ENCODE results near the gene DYNLT1. TPM values are rescaled to one million over a fixed set of nuclear protein-coding genes. Genes with fewer than 3 reads are reported as not detected.
"Not testable (repeated sequence)": the region's sequence is repeated elsewhere in the genome, so short reads cannot be mapped to it uniquely, and the experiment has no call there.

Gene DYNLT1
- total RNA-seq, 1 donor, result 96.8 TPM

- Histone ChIP-seq H3K9me3 (ENCODE audit: low read depth, low read length) (no peaks in the 10 kb centered on the region), H3K4me1 (ENCODE audit: insufficient read depth, low read length) (peaks cover 41% of the 10 kb centered on the region), H3K4me3 (ENCODE audit: low read length) (no peak overlapping the region), H3K27me3 (ENCODE audit: insufficient read depth, low read length) (no peaks in the 10 kb centered on the region)
These were observed 7.8 kb downstream of the DYNLT1 start for GRCh38 chr6:158636778-158637177.

GRCh38 chr6:158635427-158636073 lies 9.0 kb downstream of the DYNLT1 start:
- H3K4me3 ChIP-seq (ENCODE audit: low read length), result no peak overlapping the region
- H3K27me3 ChIP-seq (ENCODE audit: insufficient read depth, low read length), result no peaks in the 10 kb centered on the region
- no peaks in the 10 kb centered on the region for H3K9me3 ChIP-seq (ENCODE audit: low read depth, low read length)
- peaks cover 32% of the 10 kb centered on the region for H3K4me1 ChIP-seq (ENCODE audit: insufficient read depth, low read length)

GRCh38 chr6:158634695-158635426 lies 9.7 kb downstream of the DYNLT1 start:
- no peaks in the 10 kb centered on the region for H3K27me3 ChIP-seq (ENCODE audit: insufficient read depth, low read length)
- H3K4me3 ChIP-seq (ENCODE audit: low read length), result no peak overlapping the region
- peaks cover 25% of the 10 kb centered on the region for H3K4me1 ChIP-seq (ENCODE audit: insufficient read depth, low read length)
- H3K9me3 ChIP-seq (ENCODE audit: low read depth, low read length), result no peaks in the 10 kb centered on the region

- Histone ChIP-seq H3K9me3 (ENCODE audit: low read depth, low read length) (no peaks in the 10 kb centered on the region), H3K27me3 (ENCODE audit: insufficient read depth, low read length) (no peaks in the 10 kb centered on the region), H3K4me1 (ENCODE audit: insufficient read depth, low read length) (peaks cover 14% of the 10 kb centered on the region), H3K4me3 (ENCODE audit: low read length) (no peak overlapping the region)
These were observed 11.4 kb downstream of the DYNLT1 start for GRCh38 chr6:158633127-158633526.

GRCh38 chr6:158632538-158633119 lies 11.9 kb downstream of the DYNLT1 start:
- H3K4me3 ChIP-seq (ENCODE audit: low read length); H3K27me3 ChIP-seq (ENCODE audit: insufficient read depth, low read length); H3K9me3 ChIP-seq (ENCODE audit: low read depth, low read length): not testable (repeated sequence)
- peaks cover 14% of the 10 kb centered on the region for H3K4me1 ChIP-seq (ENCODE audit: insufficient read depth, low read length)

- Histone ChIP-seq H3K9me3 (ENCODE audit: low read depth, low read length) (no peaks in the 10 kb centered on the region), H3K4me1 (ENCODE audit: insufficient read depth, low read length) (peaks cover 14% of the 10 kb centered on the region), H3K27me3 (ENCODE audit: insufficient read depth, low read length) (no peaks in the 10 kb centered on the region), H3K4me3 (ENCODE audit: low read length) (no peak overlapping the region)
These were observed 12.6 kb downstream of the DYNLT1 start for GRCh38 chr6:158631678-158632537.

GRCh38 chr6:158630938-158631616 lies 13.5 kb downstream of the DYNLT1 start:
- no peak overlapping the region for H3K4me3 ChIP-seq (ENCODE audit: low read length)
- H3K4me1 ChIP-seq (ENCODE audit: insufficient read depth, low read length), result peaks cover 14% of the 10 kb centered on the region
- H3K27me3 ChIP-seq (ENCODE audit: insufficient read depth, low read length), result no peaks in the 10 kb centered on the region
- no peaks in the 10 kb centered on the region for H3K9me3 ChIP-seq (ENCODE audit: low read depth, low read length)

- Histone ChIP-seq H3K27me3 (ENCODE audit: insufficient read depth, low read length) (no peaks in the 10 kb centered on the region), H3K4me3 (ENCODE audit: low read length) (no peak overlapping the region), H3K9me3 (ENCODE audit: low read depth, low read length) (no peaks in the 10 kb centered on the region), H3K4me1 (ENCODE audit: insufficient read depth, low read length) (peaks cover 7% of the 10 kb centered on the region)
These were observed 14.9 kb downstream of the DYNLT1 start for GRCh38 chr6:158629367-158630221.

GRCh38 chr6:158628542-158628941 lies 16.0 kb downstream of the DYNLT1 start:
- no peaks in the 10 kb centered on the region for H3K27me3 ChIP-seq (ENCODE audit: insufficient read depth, low read length)

GRCh38 chr6:158627940-158628211 lies 16.7 kb downstream of the DYNLT1 start:
- no peaks in the 10 kb centered on the region for H3K9me3 ChIP-seq (ENCODE audit: low read depth, low read length)
- no peaks in the 10 kb centered on the region for H3K27me3 ChIP-seq (ENCODE audit: insufficient read depth, low read length)
- peaks cover 7% of the 10 kb centered on the region for H3K4me1 ChIP-seq (ENCODE audit: insufficient read depth, low read length)
- H3K4me3 ChIP-seq (ENCODE audit: low read length), result no peak overlapping the region

More at GRCh38 chr6:158628542-158628941, 16.0 kb downstream of the DYNLT1 start:
- Histone ChIP-seq H3K9me3 (ENCODE audit: low read depth, low read length) (no peaks in the 10 kb centered on the region), H3K4me3 (ENCODE audit: low read length) (no peak overlapping the region), H3K4me1 (ENCODE audit: insufficient read depth, low read length) (peaks cover 7% of the 10 kb centered on the region)

- Histone ChIP-seq H3K27me3 (ENCODE audit: insufficient read depth, low read length) (no peaks in the 10 kb centered on the region), H3K9me3 (ENCODE audit: low read depth, low read length) (no peaks in the 10 kb centered on the region), H3K4me1 (ENCODE audit: insufficient read depth, low read length) (peaks cover 3% of the 10 kb centered on the region), H3K4me3 (ENCODE audit: low read length) (no peak overlapping the region)
These were observed 17.2 kb downstream of the DYNLT1 start for GRCh38 chr6:158627168-158627939.

GRCh38 chr6:158626360-158627167 lies 18.0 kb downstream of the DYNLT1 start:
- no peak overlapping the region for H3K4me3 ChIP-seq (ENCODE audit: low read length)
- H3K4me1 ChIP-seq (ENCODE audit: insufficient read depth, low read length), result no peaks in the 10 kb centered on the region
- no peaks in the 10 kb centered on the region for H3K9me3 ChIP-seq (ENCODE audit: low read depth, low read length)
- H3K27me3 ChIP-seq (ENCODE audit: insufficient read depth, low read length), result no peaks in the 10 kb centered on the region

- Histone ChIP-seq H3K4me3 (ENCODE audit: low read length) (no peak overlapping the region), H3K4me1 (ENCODE audit: insufficient read depth, low read length) (no peaks in the 10 kb centered on the region), H3K27me3 (ENCODE audit: insufficient read depth, low read length) (no peaks in the 10 kb centered on the region), H3K9me3 (ENCODE audit: low read depth, low read length) (no peaks in the 10 kb centered on the region)
These were observed 18.6 kb downstream of the DYNLT1 start for GRCh38 chr6:158625881-158626305.
